H1 (cell line): Measurements from ENCODE around the gene ISL2. TPM values are rescaled to one million over a fixed set of nuclear protein-coding genes. Genes with fewer than 3 reads are reported as not detected.

ENCODE experiments used
- CTCF ChIA-PET: fragments of 300-600 bp; sonication (Branson Sonifier 250); formaldehyde crosslinking; loops from one replicate; lab custom pipeline; 2021; ENCODE audit not compliant: partially characterized antibody; lab: Charles Lee
- POLR2A ChIA-PET: fragments of 300-600 bp; sonication (Branson Sonifier 250); formaldehyde crosslinking; loops from one replicate; lab custom pipeline; 2021; ENCODE audit warnings: inconsistent platforms; ENCODE audit not compliant: partially characterized antibody; lab: Charles Lee
- DNase-seq, 2 experiments: peaks; one replicate each; pipeline versions ENCODE4 v3.0.0 to v3.0.0-alpha.2; 2010 to 2022; ENCODE audit warnings: low spot score in 2 of 2, low read depth in 1 of 2, mixed read lengths in 1 of 2
- FAIRE-seq: peaks from 2 replicates; lab custom pipeline; 2011; peaks lifted over from hg19 to GRCh38; lab: Jason Lieb, UNC
- H2AFZ ChIP-seq: 2 replicates; pipeline ENCODE4 v1.8.1; 2012; ENCODE audit warnings: low read length, inconsistent platforms
- H2AK5ac ChIP-seq: 2 replicates; pipeline ENCODE4 v1.6.1; 2013; ENCODE audit warnings: low read depth, low read length
- H2BK120ac ChIP-seq: replicated peaks from 2 replicates; pipeline ENCODE3; 2013; ENCODE audit warnings: low read depth, low read length, inconsistent platforms
- H2BK12ac ChIP-seq: 2 replicates; pipeline ENCODE4 v1.6.1; 2013; ENCODE audit warnings: low read depth, low read length
- H2BK15ac ChIP-seq: 2 replicates; pipeline ENCODE4 v1.6.1; 2013; ENCODE audit warnings: low read length
- H2BK20ac ChIP-seq: 2 replicates; pipeline ENCODE4 v1.6.1; 2013; ENCODE audit warnings: low read length
- H2BK5ac ChIP-seq: 2 replicates; pipeline ENCODE4 v1.6.1; 2013; ENCODE audit warnings: low read depth, low read length
- H3K14ac ChIP-seq: 2 replicates; pipeline ENCODE4 v1.6.1; 2013; ENCODE audit warnings: inconsistent platforms; ENCODE audit not compliant: insufficient read length
- H3K18ac ChIP-seq: 2 replicates; pipeline ENCODE4 v1.6.1; 2013; ENCODE audit warnings: low read length; ENCODE audit errors: extremely low read depth
- H3K23ac ChIP-seq: 2 replicates; pipeline ENCODE4 v1.6.1; 2013; ENCODE audit warnings: inconsistent platforms; ENCODE audit not compliant: insufficient read length
- H3K23me2 ChIP-seq: 2 replicates; pipeline ENCODE4 v1.6.1; 2013; ENCODE audit warnings: low read depth, low read length
- H3K27ac ChIP-seq: 2 replicates; pipeline ENCODE4 v1.6.1; 2011; ENCODE audit warnings: low read depth, low read length, inconsistent platforms
- H3K27me3 ChIP-seq, 4 experiments: replicated peaks in 1 of 4; 1 replicate in 1 of 4; 2 replicates in 3 of 4; pipeline versions ENCODE4 v1.6.1 to v1.8.1; 2011 to 2013; ENCODE audit warnings: low read length in 3 of 4, mild to moderate bottlenecking in 3 of 4, inconsistent platforms in 2 of 4, mixed read lengths in 2 of 4, moderate library complexity in 1 of 4; ENCODE audit not compliant: control insufficient read depth in 3 of 4, insufficient read depth in 3 of 4; ENCODE audit errors: extremely low read depth in 1 of 4
- H3K36me3 ChIP-seq, 4 experiments: 2 replicates each; pipeline versions ENCODE4 v1.6.1 to v1.8.1; 2011 to 2013; ENCODE audit warnings: mild to moderate bottlenecking in 4 of 4, low read length in 3 of 4, moderate library complexity in 2 of 4, control low read depth in 1 of 4, inconsistent platforms in 1 of 4; ENCODE audit not compliant: insufficient read depth in 4 of 4, control insufficient read depth in 2 of 4
- H3K4ac ChIP-seq: replicated peaks from 2 replicates; pipeline ENCODE3; 2013; ENCODE audit warnings: low read length, low read depth, mixed read lengths, inconsistent platforms; ENCODE audit not compliant: insufficient read length
- H3K4me1 ChIP-seq, 4 experiments: replicated peaks in 1 of 4; 1 replicate in 1 of 4; 2 replicates in 3 of 4; pipeline versions ENCODE4 v1.6.1 to v1.8.1; 2011 to 2013; ENCODE audit warnings: low read length in 3 of 4, inconsistent platforms in 2 of 4, mixed read lengths in 1 of 4; ENCODE audit not compliant: insufficient read depth in 4 of 4, control insufficient read depth in 3 of 4
- H3K4me2 ChIP-seq, 2 experiments: 2 replicates each; pipeline versions ENCODE4 v1.6.1 to v1.8.1; 2011 to 2013; ENCODE audit warnings: low read depth in 2 of 2, low read length in 2 of 2, control low read depth in 1 of 2, inconsistent platforms in 1 of 2, mild to moderate bottlenecking in 1 of 2; ENCODE audit not compliant: insufficient read depth in 1 of 2
- H3K4me3 ChIP-seq, 4 experiments: fragments of 200-600, 300-600 bp in 1 of 4; sonication (generic), shearing (Covaris generic), sonication (Bioruptor Twin) in 1 of 4; 2 replicates each; pipeline versions ENCODE4 v1.5.1 to v1.8.1; 2011 to 2016; ENCODE audit warnings: low read length in 4 of 4, low read depth in 3 of 4, control low read depth in 2 of 4, inconsistent platforms in 2 of 4, mild to moderate bottlenecking in 2 of 4, mixed read lengths in 1 of 4, moderate library complexity in 1 of 4; ENCODE audit not compliant: insufficient read depth in 2 of 4; ENCODE audit errors: extremely low read depth in 1 of 4
- H3K56ac ChIP-seq: replicated peaks from 2 replicates; pipeline ENCODE3; 2013; ENCODE audit warnings: low read depth, mild to moderate bottlenecking, mixed read lengths, low read length, inconsistent platforms; ENCODE audit not compliant: insufficient read length
- H3K79me1 ChIP-seq: 2 replicates; pipeline ENCODE4 v1.6.1; 2013; ENCODE audit warnings: low read depth, low read length, control low read depth
- H3K79me2 ChIP-seq, 2 experiments: 2 replicates each; pipeline versions ENCODE4 v1.6.1 to v1.8.1; 2012 to 2013; ENCODE audit warnings: low read length in 2 of 2, mild to moderate bottlenecking in 2 of 2, inconsistent platforms in 1 of 2; ENCODE audit not compliant: insufficient read depth in 2 of 2, control insufficient read depth in 1 of 2
- H3K9ac ChIP-seq, 4 experiments: replicated peaks in 1 of 4; 1 replicate in 1 of 4; 2 replicates in 3 of 4; pipeline versions ENCODE4 v1.6.1 to v1.8.1; 2011 to 2013; ENCODE audit warnings: low read depth in 3 of 4, low read length in 3 of 4, control low read depth in 2 of 4, mild to moderate bottlenecking in 2 of 4, moderate library complexity in 2 of 4, inconsistent platforms in 1 of 4; ENCODE audit errors: extremely low read depth in 1 of 4
- H3K9me3 ChIP-seq, 2 experiments: 2 replicates each; pipeline versions ENCODE4 v1.6.1 to v1.8.1; 2012 to 2013; ENCODE audit warnings: mild to moderate bottlenecking in 2 of 2, moderate library complexity in 2 of 2, control low read depth in 1 of 2, inconsistent platforms in 1 of 2, low read depth in 1 of 2, low read length in 1 of 2, mixed read lengths in 1 of 2; ENCODE audit not compliant: insufficient read depth in 2 of 2
- H4K20me1 ChIP-seq, 2 experiments: replicated peaks in 1 of 2; 2 replicates each; pipeline versions ENCODE3 to v1.8.1; 2011 to 2013; ENCODE audit warnings: inconsistent platforms in 2 of 2, low read length in 2 of 2, mild to moderate bottlenecking in 1 of 2; ENCODE audit not compliant: insufficient read depth in 2 of 2, control insufficient read depth in 1 of 2
- H4K5ac ChIP-seq: 2 replicates; pipeline ENCODE4 v1.6.1; 2013; ENCODE audit warnings: low read length, low read depth, mixed read lengths, inconsistent platforms; ENCODE audit not compliant: insufficient read length
- H4K8ac ChIP-seq: 2 replicates; pipeline ENCODE4 v1.8.0; 2013; ENCODE audit warnings: mild to moderate bottlenecking, moderate library complexity, low read length, inconsistent platforms; ENCODE audit not compliant: insufficient read depth; ENCODE audit errors: extremely low read depth
- H4K91ac ChIP-seq: replicated peaks from 2 replicates; pipeline ENCODE3; 2013; ENCODE audit warnings: low read length, mixed read lengths, inconsistent platforms; ENCODE audit not compliant: insufficient read length
- ASH2L ChIP-seq: fragments of 200-600, 300-600 bp; sonication (generic); IDR thresholded peaks from one replicate; pipeline ENCODE4 v1.7.1; 2017; ENCODE audit warnings: low read length
- E2F6 ChIP-seq: IDR thresholded peaks from 2 replicates; pipeline ENCODE4 v1.6.1; 2012; ENCODE audit warnings: inconsistent platforms
- EP300 ChIP-seq, 2 experiments: IDR thresholded peaks; 1 replicate in 1 of 2; 2 replicates in 1 of 2; pipeline ENCODE4 v1.6.1; 2011 to 2012; ENCODE audit warnings: low read depth in 2 of 2, low read length in 2 of 2, mild to moderate bottlenecking in 2 of 2, borderline replicate concordance in 1 of 2, inconsistent platforms in 1 of 2, moderate library complexity in 1 of 2
- EZH2 ChIP-seq: fragments of 200-600 bp; sonication (generic); IDR thresholded peaks from 2 replicates; pipeline ENCODE4 v1.7.1; 2012; ENCODE audit warnings: low read depth, mild to moderate bottlenecking, moderate library complexity, low read length, inconsistent platforms; ENCODE audit not compliant: severe bottlenecking
- KDM4A ChIP-seq: IDR thresholded peaks from one replicate; pipeline ENCODE4 v1.7.1; 2012; ENCODE audit warnings: low read depth, mild to moderate bottlenecking, moderate library complexity, low read length, inconsistent platforms; ENCODE audit not compliant: severe bottlenecking
- RFX5 ChIP-seq: IDR thresholded peaks from 2 replicates; pipeline ENCODE4 v1.6.1; 2011; ENCODE audit warnings: low read depth, low read length, improper control_type of control experiment, borderline replicate concordance
- RNF2 ChIP-seq: fragments of 200-900, 300-1000 bp; sonication (generic); IDR thresholded peaks from 2 replicates; pipeline ENCODE4 v1.7.1; 2016; ENCODE audit warnings: borderline replicate concordance, low read depth, mild to moderate bottlenecking, antibody characterized with exemption, low read length; ENCODE audit not compliant: poor library complexity, severe bottlenecking; ENCODE audit errors: missing control alignments
- SUZ12 ChIP-seq: fragments of 200-600 bp; sonication (generic); IDR thresholded peaks from 2 replicates; pipeline ENCODE4 v1.6.1; 2012; ENCODE audit warnings: mild to moderate bottlenecking, inconsistent platforms, low read length, moderate library complexity, mixed read lengths
- ZNF274 ChIP-seq: IDR thresholded peaks from 2 replicates; pipeline ENCODE4 v1.7.0; 2012; ENCODE audit warnings: low read length, borderline replicate concordance; ENCODE audit errors: extremely low read depth
- WGBS, 2 experiments: shearing (Covaris generic) in 1 of 2; methylation state at CpG; one replicate each; pipeline versions ENCODE4 v1.1.6 to v1.1.7; 2013 to 2015; ENCODE audit warnings: low lambda C conversion rate in 2 of 2, mixed read lengths in 2 of 2, inconsistent platforms in 1 of 2, low coverage in 1 of 2, missing lambda C conversion rate in 1 of 2; ENCODE audit not compliant: insufficient replicate concordance in 2 of 2, insufficient coverage in 1 of 2, insufficient read length in 1 of 2; ENCODE audit errors: extremely low coverage in 1 of 2, missing lambda C conversion rate in 1 of 2; 5-methylcytosine and 5-hydroxymethylcytosine counted together
- polyA plus RNA-seq, 7 experiments: library from polyadenylated mRNA; depleted of rRNA in 3 of 7; stranded (reverse) in 5 of 7; unstranded in 2 of 7; fragments of >200 nt in 5 of 7; fragments of 200-250 nt in 2 of 7; gene quantifications; 1 replicate in 5 of 7; 2 replicates in 1 of 7; 4 replicates in 1 of 7; pipeline versions ENCODE4 v1.2.1 to v1.2.3, GENCODE V29; 2011 to 2013; ENCODE audit warnings: missing spikeins in 2 of 7, mixed read lengths in 2 of 7
- total RNA-seq: library from RNA; stranded (reverse); fragmentation: NEBNext Ultra II Directional; extraction: Animal tissue kit (Norgen Biotek cat#: 25700); gene quantifications from 2 replicates; pipeline ENCODE4 v1.2.1, GENCODE V29; 2021

Gene ISL2
- total and polyA plus RNA-seq, 2 of the 8 experiments (the other 6 are each of a cell fraction or from before 2014, with no cell fraction given): 0.32 to 0.99 TPM

GRCh38 chr15:76342058-76342381, 5.4 kb downstream of the ISL2 start:
- Histone ChIP-seq H3K23me2 (peaks cover 10% of the 10 kb centered on the region; the same call in 1 of the 2 replicates), H3K23ac (no peak overlapping the region), H3K27me3 (peaks cover 88 to 100% (median 95%) of the 10 kb centered on the region in 4 experiments), H3K36me3 (peaks cover 0 to 26% (median 0%) of the 10 kb centered on the region in 4 experiments; a peak in 1 of 8 replicates), H2AK5ac (no peak overlapping the region), H3K79me2 (no peaks in the 10 kb centered on the region), H3K4me3 (peak overlapping the region in 1 of 4 experiments; percentile 55; a peak in 4 of 8 replicates), H4K8ac (no peak overlapping the region; the same call in 1 of the 2 replicates), H3K9me3 (peaks cover 0 to 10% of the 10 kb centered on the region in 2 experiments; a peak in 1 of 4 replicates), H3K56ac (no peak overlapping the region), H3K79me1 (no peaks in the 10 kb centered on the region), H4K5ac (no peak overlapping the region), H3K4me1 (peaks cover 0 to 41% (median 25%) of the 10 kb centered on the region in 4 experiments; a peak in 5 of 7 replicates), H2BK120ac (no peak overlapping the region), H2BK20ac (no peak overlapping the region; the same call in 1 of the 2 replicates), H2BK5ac (no peak overlapping the region), H3K4me2 (peak overlapping the region; percentile 77 to 80), H4K20me1 (peaks cover 15 to 31% of the 10 kb centered on the region in 2 experiments), H3K18ac (no peak overlapping the region), H2BK15ac (no peak overlapping the region), H3K4ac (no peak overlapping the region), H2AFZ (no peak overlapping the region), H4K91ac (no peak overlapping the region), H3K9ac (no peak overlapping the region), H3K14ac (no peak overlapping the region), H2BK12ac (0 out of 2 replicates have a peak overlapping the region, but pooled peaks have one; percentile 17), H3K27ac (no peak overlapping the region)
- ChIA-PET POLR2A (interaction anchor here (0.6 to 1.2 kb wide), 2 partner anchors 10 to 30 kb away, joined by 3 to 5 read pairs; no protein-coding TSS in a partner anchor), CTCF (interaction anchor here (1.2 to 1.7 kb wide), 4 partner anchors 11 to 156 kb away, joined by 3 to 5 read pairs (median 4); no protein-coding TSS in a partner anchor)
- 8% methylated on average over 20 of the region's 20 CpGs; no CpG with 5 or more reads in 1 of the 2 experiments for WGBS, 2 experiments
- FAIRE-seq (no peak), DNase-seq (peak in 1 of 2 experiments; percentile 65)
- no peak for TF ChIP-seq RFX5
- no peak for TF ChIP-seq EP300 (IDR thresholded peaks at IDR 0.05; ENCODE audit: borderline replicate concordance in 1 of 2, low read depth in 2 of 2, low read length in 2 of 2)
- no peak for TF ChIP-seq RNF2
- no peak for TF ChIP-seq ZNF274
- TF ChIP-seq E2F6: no peak
- TF ChIP-seq EZH2: no peak
- TF ChIP-seq ASH2L: no peak
- peak; percentile 11; the same call in 1 of the 2 replicates for TF ChIP-seq SUZ12
- TF ChIP-seq KDM4A: peak; percentile 1
